Prostate gland (tissue), 2 donors: Measurements from ENCODE around the gene BICC1.

Experiments used
- CTCF ChIP-seq, 4 experiments: fragments of 200-600 bp in 2 of 4; fragments of 450-650 bp in 2 of 4; sonication (generic) in 2 of 4; IDR thresholded peaks; 1 replicate in 3 of 4; 2 replicates in 1 of 4; pipeline ENCODE4 v1.5.1; 2016 to 2019; ENCODE audit warnings: antibody characterized with exemption in 4 of 4, mild to moderate bottlenecking in 2 of 4, moderate library complexity in 2 of 4
- POLR2A ChIP-seq: fragments of 450-650 bp; IDR thresholded peaks from one replicate; pipeline ENCODE4 v1.6.1; 2016; ENCODE audit warnings: antibody characterized with exemption, mild to moderate bottlenecking

GRCh38 chr10:58754469-58755339 lies 242.0 kb downstream of the BICC1 start:
- TF ChIP-seq CTCF (IDR thresholded peaks at IDR 0.05) (no peak), POLR2A (no peak)
